GM18511 (cell line): Measurements from ENCODE around the gene UBE2B.
A peak's percentile ranks its signal among the peaks of the same experiment; 100 is the strongest.

Experiments used
- ATAC-seq: cut with Tn5 transposase; IDR thresholded peaks from one replicate; pipeline ENCODE4 v1.9.1; 2021; ENCODE audit warnings: mild to moderate bottlenecking, moderate library complexity; ENCODE audit not compliant: unreplicated experiment

UBE2B gene

GRCh38 chr5:134436523-134437339, 65.4 kb downstream of the UBE2B start:
- ATAC-seq: peak; percentile 95

GRCh38 chr5:134437340-134437846, 66.0 kb downstream of the UBE2B start:
- peak; percentile 21 for ATAC-seq

DNA sequence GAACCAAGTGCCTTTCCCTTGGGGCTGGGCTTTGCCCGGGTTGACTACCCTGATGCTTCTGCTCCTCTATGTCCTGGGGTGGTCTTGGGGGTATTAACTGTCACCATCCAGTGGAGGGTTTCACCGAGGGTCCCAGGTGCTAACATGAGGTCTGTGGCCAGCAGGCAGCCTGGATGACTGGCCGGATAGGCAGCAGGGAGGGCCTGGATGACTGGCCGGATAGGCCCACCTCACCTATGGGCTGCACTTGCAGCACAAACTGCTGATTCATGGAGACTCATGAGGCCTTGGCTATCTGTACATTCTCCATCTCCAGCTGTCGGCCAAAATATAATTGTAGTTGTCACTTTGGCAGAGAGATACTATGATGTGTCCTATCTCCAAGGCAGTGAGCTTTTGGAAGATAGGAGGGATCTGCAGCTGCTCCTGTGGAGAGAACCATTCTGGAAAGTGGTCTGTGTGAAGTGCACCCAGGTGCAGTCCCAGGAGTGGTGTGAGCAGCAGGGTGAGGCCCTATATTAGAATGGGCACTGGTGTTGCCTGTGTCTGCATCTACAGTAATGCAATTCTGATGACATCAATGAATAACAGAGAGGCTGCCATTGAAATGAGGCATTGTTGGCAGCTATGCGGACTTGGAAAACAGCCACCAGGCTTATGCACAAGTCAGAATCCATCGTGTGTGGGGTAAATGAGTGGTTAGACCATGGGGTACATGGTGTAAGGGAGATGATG, 66.6 kb downstream of the UBE2B start:
- no peak for ATAC-seq

DNA sequence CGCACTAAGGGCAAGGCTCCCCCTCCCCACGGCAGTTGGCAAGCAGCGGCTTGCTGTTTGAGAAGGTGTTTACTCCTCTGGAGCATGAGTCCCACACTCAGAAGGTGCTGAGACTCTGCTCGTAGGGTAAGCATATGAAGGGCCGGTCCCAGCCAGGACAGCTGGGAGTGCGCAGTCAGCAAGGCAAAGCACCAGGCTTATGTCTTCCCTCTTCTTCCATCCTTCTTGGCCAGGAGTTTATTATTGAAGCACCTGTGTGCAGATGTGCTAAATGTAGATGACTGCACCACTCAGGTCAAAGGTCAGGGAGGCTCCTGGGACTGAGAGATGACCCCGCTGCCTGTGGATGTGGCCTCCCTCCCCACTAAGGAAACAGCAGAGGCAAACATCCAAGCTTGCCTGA, 67.4 kb downstream of the UBE2B start:
- no peak for ATAC-seq

GRCh38 chr5:134439210-134439654, 67.9 kb downstream of the UBE2B start:
- ATAC-seq: no peak

DNA sequence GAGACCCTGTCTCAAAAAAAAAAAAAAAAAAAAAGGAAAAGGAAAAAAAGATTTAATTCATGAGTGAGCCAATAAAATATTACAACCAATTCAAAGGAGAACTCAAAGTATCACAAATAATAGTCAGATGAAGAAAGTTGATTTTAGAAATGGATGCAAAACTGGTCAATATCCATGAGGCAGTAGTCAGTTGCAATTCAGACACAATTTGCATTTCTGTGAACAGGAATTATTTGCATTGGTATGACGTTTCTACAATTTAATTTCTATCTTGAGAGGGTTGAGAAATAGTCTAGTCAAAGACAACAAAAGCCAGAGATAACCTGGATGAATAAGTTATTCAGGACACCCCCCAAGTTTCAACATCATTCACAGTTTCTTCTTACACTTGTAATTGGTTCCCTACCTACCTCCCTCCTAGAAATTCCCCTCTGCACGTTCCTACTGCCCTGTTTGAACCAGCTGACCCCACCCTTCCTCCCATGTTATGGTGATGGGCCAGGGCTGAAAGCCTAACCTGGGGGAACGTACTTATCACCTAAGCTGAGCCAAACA, 68.9 kb downstream of the UBE2B start:
- ATAC-seq: no peak
